ENCODE data around the gene DCBLD2.

The DCBLD2 gene

GRCh38 chr3:98763819-98764418 lies 137.6 kb downstream of the DCBLD2 start:
- no peak for DNase-seq

DNA sequence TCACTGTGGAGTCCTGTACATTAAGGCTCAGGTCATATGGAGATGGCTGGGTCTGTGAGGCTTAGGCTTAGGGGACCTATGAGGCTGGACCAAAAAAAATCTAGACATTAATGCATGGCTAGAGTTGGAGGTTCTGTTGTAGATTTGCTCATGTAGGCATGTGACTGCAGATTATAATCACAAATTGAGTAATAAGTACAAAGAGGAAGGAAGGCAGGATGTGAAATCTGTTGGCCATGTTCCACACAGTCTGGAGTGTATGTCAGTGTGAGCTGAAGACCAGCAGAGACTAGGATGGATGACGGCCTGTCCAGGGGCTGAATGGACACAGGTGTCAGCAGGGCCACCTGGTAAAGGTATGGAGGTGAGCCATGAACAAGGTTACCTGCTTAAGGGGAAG lies 138.4 kb downstream of the DCBLD2 start, which contains the start of gene ST3GAL6:
ST3GAL6 (plus strand) TSS at position 265 of the 400 bp plus-strand sequence. CDS start 5,101 bp downstream, outside the sequence.
- no peak for DNase-seq

GRCh38 chr3:98761643-98762229 lies 139.8 kb downstream of the DCBLD2 start:
- DNase-seq, result no peak

DNA sequence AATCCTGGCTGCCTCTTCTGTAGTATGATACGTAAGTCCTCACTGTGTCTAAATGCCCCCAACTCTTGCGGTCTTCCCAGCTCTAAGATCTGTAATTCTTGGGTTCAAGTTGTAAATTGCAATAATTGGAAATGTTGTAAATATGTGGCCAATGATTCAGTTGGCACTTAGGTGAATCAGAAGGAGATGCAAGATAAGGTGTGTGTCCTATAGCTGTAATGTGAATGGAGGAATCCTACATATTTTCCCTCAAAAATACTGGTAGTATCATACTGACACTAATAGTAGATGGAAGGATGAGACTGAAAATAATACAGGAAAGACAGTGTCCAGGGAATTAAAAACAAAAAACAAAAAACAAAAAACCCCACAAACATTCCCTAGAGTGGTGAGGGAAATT lies 141.9 kb downstream of the DCBLD2 start:
- DNase-seq, result no peak

DNA sequence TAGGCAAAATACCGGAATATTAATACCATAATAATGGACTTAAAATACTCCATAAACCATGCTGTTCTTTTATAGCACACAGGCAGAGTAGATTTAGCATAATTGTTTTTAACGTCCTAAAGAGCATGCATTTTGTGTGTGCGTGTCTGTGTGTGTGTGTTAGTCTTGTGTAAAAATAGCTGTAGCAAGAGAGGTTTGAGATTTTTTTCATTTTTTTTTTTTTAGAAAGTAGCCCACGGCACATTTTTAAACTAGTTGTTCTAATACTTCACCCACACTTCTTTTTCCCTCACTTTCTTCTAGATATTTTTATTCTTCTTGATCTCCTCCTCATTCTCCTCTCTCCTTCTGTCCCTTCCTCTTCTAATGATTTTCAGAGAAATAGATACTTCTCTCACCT lies 145.9 kb downstream of the DCBLD2 start:
- DNase-seq, result no peak

DNA sequence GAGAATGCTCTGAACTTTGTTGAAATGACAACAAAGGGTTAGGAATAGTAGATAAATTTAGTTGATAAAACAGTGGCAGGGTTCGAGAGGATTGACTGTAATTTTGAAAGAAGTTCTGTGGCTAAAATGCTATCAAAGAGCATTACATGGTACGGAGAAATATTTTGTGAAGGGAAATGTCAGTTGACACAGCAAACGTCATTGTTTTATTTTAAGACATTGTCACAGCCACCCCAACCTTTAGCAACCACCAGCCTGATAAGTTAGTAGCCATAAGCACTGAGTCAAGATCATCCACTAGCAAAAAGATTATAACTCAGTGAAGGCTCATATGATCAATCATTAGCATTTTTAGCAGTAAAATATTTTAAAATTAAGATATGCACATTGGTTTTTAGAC lies 147.0 kb downstream of the DCBLD2 start:
- no peak for DNase-seq

DNA sequence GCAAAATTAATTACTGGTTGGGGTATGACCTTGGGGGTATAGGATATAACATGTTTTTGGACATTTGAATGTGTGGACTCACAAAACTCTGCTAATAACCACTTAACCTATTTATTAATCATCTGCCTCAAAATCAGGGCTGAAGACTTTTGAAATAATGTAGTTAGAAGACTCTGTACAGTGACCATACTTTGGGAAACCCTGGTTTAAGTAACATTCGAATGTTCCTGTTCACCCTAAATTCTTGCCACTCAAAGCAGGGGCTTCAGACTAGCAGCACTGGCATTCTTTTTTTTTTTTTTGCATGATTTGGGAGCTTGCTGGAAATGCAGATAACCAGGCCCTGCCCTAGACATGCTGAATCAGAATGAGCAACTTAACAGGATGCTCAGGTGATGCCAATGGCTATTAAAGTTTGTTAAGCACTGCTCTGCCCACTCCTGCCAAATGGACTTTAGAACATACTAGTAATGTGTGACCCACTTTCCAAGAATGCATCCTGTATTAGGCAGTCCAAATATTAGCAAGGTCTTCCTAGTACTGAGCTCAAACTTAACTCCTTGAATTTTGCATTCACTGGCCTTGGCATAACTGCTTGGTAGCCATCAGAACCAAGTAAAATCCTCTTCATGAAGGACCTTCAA lies 151.1 kb downstream of the DCBLD2 start:
- DNase-seq, result no peak

- DNase-seq, result no peak
Observed at GRCh38 chr3:98746882-98747281, 154.6 kb downstream of the DCBLD2 start.

DNA sequence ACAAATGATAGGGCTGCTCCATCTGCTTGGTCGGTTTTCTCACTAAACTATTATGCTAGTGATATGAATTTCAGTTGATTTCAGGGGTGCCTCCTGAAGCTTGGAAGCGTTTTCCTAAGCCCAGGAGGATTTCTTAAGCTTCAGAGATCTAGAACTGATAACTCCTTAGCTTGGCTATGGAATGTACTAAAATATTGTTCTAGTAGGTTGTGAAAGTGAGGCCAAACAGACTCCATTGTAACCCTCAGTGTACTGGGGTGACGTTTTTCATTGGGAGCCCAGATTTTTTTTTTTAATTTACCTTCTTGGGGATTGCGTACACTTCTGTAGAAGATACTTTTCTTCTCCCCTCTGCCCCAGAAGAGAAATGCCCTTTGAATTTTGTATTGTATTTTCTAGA lies 155.4 kb downstream of the DCBLD2 start:
- no peak for DNase-seq
